ENCODE results near the gene FRY.

- TF ChIP-seq CTCF (IDR thresholded peaks at IDR 0.05) (no peak), POLR2A (IDR thresholded peaks at IDR 0.05) (no peak)
Measured at GRCh38 chr13:32347651-32348050, 316.1 kb downstream of the FRY start.

Measured in heart left ventricle (tissue), 13 donors.